Endometrial microvascular endothelial cells (primary cell): ENCODE data around the gene PHACTR2. TPM values are rescaled to one million over a fixed set of nuclear protein-coding genes. Genes with fewer than 3 reads are reported as not detected.
"Not testable (repeated sequence)": the region's sequence is repeated elsewhere in the genome, so short reads cannot be mapped to it uniquely, and the experiment has no call there.

ENCODE experiments used
- in situ Hi-C: cut with HindIII; loops from 2 replicates; pipeline ENCODE4 v1.10.0; 2017; ENCODE audit warnings: low sequenced_read_pairs, low pct_unique_long_range_greater_than_20kb; ENCODE audit errors: inconsistent ontology term
- total RNA-seq: library from RNA; depleted of rRNA; stranded (reverse); fragments of >200 nt; gene quantifications from one replicate; pipeline ENCODE4 v1.2.3, GENCODE V29; 2015; ENCODE audit errors: inconsistent ontology term

The PHACTR2 gene
- total RNA-seq = 91.1 TPM

DNA sequence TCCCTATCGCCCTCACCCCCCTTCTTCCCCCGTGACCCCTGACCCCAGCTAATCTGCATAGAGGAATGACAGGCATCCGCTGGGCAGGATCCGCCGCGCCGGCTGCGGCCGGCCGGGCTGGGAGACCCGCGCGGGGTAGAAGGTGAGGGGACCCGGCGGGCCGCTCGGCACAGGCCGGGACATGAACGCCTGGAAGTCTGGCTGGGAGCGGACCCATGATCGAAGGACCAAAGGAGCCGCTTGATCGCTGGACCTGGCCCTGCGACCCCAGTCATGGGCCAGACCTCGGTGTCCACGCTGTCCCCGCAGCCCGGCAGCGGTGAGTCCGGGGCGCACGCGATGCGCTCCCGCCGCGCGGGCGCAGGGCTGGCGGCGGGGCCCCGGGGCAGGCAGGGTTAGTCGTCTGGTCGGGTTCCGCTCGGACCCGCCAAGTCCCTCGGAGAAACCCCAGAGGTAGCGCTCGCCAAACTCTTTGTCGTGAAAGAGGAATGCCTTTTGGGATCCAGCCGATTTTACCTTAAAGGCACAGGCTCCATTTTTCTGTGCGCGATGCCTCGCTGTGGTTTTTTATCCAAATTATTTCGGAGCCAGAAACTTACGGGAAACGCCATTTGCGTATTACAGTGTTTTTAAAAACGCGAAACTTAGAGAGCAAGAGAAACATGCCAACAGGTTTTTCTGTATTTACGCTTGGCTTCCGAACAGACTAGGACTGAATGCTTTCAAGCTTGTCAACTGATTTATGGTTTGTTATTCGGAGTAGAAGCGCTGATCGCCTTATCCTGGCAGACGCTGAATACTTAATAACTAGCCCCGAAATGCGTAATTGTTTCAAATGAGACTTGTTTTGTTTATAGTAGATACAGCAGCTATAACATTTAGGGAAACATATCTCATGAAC is at the start of gene PHACTR2:
Gene PHACTR2, plus strand, starts transcription at position 75 of the 901 bp plus-strand sequence. Its CDS starts 199 bp downstream, at position 274.
- in situ Hi-C loops = loop anchor here (5.0 kb wide), 1 partner anchor 79 kb away; no protein-coding TSS in a partner anchor

DNA sequence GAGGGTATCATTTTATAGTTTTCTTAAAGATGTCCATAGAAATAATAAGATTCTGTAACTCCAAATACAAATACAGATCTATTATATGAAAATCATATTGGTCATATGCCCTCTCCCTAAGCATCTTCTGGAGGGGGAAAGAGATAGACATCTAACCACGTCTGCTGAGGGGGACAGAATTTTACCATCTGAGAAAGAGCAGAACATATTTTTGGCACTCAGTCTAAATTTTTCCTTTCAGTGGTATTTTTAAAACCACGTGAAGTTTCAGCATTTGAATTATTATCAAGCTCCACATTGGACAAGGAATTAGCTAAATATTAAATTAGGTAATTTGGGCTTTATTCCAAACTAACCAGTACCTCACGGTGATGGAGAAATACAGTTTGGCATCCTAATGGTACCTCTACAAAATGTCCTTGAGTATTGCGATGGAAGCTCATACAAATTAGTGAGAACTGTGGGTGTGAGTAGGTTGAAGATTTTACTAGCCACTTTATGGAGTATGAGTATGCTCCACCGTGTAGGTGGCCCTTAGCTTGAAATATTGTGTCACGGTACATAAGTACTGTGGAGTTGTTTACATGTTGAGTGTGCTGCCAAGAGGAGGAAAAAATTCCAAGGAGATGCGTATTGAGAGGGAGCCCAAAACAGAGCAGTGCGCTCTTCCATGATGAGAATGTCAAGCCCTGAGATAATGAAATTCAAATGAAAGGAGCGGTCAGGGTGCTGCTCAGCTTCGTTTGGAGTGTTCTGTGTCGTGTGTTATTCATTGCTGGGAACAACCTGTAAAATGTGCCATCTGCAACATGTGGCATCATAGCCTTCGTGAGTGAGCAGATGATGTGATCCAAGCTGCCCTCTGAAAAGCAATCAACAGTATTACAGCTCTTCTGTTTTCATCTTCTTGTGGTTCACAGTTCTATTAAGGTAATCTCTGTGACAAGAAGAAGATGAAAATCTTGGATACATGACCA is 48.4 kb upstream of the PHACTR2 start:
- in situ Hi-C loops = no loop called here

DNA sequence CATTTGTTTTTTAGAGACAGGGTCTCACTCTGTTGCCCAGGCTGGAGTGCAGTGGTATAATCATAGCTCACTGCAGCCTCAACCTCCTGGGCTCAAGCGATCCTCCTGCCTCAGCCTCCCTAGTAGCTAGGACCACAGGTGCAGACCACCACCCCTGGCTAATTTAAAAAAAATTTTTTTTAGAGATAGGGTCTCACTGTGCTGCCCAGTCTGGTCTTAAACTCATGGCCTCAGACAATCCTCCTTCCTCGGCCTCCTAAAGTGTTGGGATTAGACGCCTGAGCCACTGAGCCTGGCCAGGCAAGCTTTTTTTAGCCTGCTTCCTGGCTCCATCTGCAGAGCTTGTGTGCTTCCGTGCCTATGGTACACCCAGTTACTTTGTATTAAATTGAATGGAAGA is 46.6 kb upstream of the PHACTR2 start:
- in situ Hi-C loops = not testable (repeated sequence)

DNA sequence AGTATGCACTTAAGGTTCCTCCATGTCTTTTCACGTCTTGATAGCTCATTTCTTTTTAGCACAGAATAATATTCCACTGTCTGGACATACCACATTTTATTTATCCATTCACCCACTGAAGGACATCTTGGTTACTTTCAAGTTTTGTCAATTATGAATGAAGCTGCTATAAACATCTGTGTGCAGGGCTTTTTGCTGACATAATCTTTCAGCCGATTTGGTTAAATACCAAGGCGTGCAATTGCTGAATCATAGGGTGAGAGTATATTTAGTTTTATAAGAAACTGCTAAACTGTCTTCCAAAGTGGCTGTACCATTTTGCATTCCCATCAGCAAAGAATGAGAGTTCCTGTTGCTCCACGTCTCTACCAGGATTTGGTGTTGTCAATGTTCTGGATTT is 44.9 kb upstream of the PHACTR2 start:
- in situ Hi-C loops = no loop called here

DNA sequence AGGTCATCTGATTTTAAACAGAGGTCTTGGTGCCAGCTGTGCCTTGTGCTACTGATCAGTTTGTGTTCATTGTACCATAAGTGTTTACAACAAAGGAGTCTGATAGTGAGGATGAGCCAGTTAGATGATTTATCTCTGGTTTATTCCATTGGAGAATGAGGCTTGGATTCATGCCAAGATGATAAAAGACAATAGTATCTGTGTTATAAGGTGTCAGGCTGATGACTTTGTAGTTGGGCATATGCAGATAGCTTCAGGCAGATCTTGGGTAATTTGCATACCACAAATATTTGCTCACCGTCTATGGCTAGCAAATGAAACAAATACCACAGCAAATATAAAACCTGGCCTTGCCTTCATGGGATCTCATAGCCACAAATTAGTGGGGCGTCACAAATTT is 43.3 kb upstream of the PHACTR2 start:
- in situ Hi-C loops = no loop called here

DNA sequence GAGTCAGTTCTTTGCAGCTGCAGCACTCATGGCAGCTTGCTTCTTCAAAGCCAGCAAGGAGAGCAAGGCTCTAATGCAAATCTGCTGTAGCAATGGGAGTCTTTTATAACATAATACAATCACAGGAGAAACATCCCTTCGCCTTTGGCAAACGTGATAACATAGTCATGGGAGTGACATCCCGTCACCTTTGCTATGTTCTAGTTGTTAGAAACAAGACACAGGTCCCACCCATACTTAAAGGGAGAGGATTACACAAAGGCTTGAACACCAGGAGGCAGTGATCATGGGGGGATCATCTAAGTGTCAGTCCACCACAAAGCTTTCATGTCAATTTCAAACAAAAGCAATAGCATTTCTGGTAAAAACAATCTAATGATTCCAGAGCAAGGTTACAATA is 40.1 kb upstream of the PHACTR2 start:
- in situ Hi-C loops = no loop called here

DNA sequence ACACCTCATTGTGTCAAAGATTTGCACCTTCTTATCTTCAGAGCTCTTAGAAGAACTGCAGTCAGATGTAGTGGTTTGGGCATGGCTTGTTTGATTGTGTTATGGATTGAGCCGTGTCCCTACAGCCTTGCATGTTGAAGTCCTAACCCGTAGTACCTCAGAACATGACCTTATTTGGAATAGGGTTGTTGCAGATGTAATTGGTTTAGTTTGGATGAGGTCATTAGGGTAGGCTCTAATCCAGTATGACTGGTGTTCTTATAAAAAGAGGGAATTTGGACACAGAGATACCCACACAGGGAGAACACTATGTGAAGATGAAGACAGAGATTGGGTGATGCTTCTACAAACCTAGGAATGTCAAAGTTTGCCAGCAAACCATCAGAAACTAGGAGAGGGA is 35.4 kb upstream of the PHACTR2 start:
- in situ Hi-C loops = no loop called here

DNA sequence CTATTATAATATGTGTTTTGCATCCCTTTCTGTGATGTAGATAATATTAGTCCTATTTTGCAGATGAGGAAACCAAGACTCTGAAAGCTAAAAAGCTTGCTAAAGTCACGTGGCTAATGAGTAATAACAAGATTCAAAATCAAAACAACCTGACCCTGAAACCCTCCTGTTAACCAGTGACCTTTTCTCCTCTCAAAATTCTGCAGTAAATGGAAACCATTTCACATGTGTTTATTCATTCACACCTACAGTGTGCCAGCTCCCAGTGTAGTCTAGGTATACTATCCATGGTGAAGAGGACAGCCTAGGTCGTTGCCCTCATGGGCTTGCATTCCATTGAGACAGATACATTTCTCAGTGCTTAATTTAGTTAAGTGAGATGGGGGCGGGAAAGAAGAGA is 30.6 kb upstream of the PHACTR2 start:
- in situ Hi-C loops = no loop called here

DNA sequence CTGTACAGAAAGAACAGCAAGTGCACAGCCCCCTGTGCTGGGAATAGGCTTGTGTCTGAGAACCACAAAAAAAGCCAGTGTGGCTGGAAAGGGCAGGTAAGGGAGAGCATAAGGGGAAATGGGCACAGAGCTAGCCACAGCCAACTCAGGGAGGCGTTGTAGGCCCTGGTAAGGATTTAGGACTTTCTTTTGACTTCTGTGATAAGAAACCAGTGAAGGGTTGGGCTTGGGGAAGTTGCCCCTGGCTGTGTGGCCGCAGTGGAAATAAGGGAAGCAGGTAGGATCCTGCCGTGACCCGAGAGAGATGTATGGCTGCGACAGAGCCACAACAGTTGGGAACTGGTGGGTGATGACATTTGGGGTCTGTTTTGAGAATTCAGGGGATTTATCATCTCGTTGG is 30.0 kb upstream of the PHACTR2 start:
- in situ Hi-C loops = no loop called here

DNA sequence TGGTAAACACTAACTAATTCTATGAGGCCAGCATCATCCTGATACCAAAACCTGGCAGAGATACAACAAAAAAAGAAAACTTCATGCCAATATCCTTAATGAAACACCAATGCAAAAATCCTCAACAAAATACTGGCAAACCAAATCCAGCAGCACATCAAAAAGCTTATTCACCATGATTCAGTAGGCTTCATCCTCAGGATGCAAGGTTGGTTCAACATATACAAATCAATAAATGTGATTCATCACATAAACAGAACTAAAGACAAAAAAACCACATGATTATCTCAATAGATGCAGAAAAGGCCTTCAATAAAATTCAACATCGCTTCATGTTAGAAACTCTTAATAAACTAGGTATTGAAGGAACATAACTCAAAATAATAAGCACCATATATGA is 28.4 kb upstream of the PHACTR2 start:
- in situ Hi-C loops = not testable (repeated sequence)

DNA sequence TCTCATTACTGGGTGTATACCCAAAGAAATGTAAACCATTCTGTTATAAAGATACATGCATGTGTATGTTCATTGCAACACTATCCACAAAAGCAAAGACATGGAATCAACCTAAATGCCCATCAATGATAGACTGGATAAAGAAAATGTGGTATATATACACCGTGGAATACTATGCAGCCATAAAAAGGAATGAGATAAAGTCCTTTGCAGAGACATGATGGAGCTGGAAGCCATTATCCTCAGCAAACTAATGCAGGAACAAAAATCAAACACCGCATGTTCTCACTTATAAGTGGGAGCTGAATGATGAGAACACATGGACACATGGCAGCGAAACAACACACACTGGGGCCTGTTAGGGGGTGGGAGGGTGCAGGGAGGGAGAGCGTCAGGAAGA is 26.4 kb upstream of the PHACTR2 start:
- in situ Hi-C loops = not testable (repeated sequence)

DNA sequence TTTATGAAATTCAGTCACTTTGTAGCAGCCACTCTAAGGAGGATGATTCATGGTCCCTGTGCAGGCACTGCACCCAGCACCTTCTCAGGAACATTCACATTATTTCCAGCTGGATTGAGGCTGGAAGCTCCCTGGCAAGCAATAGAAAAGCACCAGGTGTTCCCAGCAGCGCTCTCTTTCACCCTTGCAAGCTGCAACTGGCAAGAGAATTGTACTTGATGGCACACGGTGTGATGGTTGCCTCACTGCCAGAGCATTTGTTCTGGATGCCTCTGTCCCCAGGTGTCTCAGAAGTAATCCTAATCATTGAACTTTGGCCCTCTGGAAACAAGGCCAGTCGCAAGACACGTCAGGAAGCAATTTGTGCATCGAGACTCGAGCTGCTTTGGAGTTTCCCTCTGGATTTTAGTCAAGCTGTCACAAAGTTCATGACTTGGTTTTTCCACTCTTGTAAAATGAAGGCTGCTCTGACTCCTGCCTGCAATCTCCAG is 24.9 kb upstream of the PHACTR2 start:
- in situ Hi-C loops = no loop called here

DNA sequence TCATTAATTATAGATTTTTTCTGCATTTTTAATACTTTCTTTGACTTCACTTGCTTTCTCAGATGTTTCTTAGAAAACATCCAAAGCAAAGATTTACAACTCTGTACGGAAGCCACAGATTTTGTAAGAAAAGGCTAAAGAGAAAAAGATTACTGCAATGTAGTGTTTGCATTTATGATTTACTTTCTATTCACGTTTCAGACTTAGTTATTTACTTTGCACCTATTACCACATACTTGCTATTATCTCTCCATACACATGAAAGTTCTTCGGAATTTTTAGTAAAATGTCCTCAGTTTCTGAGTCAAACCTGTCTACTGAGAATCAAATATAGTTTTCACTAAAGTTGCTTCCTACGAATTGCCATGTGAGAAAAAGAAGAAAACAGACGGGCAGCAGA is 22.2 kb upstream of the PHACTR2 start:
- in situ Hi-C loops = no loop called here

DNA sequence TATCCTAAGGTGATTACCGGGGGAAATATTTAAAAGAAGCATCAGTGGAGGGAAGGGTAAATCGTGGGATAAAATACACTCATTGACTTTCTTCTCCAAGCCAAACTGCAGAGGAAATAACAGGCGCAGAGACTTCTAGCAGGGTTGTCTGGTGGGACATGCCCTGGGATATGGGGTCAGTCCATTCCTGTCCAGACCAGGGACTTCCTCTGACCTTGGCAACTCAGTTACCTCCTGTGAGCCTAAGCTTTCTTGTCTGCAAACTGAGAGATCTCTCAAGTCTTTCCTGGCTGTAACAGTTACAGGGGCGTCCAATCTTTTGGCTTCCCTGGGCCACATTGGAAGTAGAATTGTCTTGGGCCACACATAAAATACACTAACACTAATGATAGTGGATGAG is 21.7 kb upstream of the PHACTR2 start:
- in situ Hi-C loops = no loop called here

DNA sequence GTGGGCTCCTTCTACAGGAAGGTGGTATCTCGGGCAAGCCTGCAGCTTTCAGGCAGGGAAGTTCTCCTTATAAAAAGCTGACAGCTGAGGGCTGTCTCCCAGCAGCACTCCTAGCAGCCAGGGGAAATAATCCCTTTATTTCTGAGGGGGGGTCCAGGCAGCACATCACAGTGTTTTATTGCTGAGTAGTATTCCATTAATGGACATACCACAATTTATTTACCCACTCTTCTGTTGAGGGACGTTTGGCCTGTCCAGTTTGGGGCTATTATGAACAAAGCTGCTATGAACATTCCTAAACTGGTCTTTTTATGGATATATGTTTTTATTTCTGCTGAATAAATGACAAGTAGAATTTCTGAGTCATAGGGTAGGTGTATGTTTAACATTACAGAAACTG is 20.0 kb upstream of the PHACTR2 start:
- in situ Hi-C loops = no loop called here

DNA sequence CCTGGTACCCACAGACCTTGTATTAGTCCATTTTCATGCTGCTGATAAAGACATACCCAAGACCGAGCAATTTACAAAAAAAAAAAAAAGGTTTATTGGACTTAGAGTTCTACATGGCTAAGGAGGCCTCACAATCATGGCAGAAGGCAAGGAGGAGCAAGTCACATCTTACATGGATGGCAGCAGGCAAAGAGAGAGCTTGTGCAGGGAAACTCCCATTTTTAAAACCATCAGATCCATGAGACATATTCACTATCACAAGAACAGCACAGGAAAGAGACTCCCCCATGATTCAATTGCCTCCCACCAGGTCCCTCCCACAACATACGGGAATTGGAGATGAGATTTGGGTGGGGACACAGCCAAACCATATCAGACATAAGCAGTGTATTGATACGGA is 17.6 kb upstream of the PHACTR2 start:
- in situ Hi-C loops = not testable (repeated sequence)

DNA sequence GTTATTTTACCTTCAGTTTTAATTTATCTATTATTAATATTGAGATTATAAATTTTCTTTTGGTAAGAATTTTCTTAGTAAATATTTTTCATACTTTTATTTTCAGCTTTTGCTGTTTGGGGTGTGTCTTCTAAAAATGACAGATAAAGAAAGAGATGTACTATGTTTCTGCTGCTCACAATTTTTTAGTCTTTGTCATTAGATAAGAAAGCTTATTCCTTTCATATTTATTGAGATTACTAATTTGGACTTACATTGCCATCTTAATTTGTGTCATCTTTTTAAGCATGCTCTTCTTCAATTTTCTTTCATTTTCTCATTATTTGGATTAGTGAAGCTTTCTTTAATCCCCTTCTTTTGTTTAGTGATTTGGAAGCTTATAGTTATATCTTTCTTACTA is 13.6 kb upstream of the PHACTR2 start:
- in situ Hi-C loops = no loop called here

DNA sequence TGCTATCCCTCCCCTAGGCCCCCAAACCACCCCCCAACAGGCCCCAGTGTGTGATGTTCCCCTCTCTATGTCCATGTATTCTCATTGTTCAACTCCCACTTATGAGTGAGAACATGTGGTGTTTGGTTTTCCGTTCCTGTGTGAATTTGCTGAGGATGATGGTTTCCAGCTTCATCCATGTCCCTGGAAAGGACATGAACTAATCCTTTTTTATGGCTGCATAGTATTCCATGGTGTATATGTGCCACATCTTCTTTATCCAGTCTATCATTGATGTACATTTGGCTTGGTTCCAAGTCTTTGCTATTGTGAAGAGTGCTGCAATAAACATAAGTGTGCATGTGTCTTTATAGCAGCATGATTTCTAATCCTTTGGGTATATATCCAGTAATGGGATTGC is 11.8 kb upstream of the PHACTR2 start:
- in situ Hi-C loops = not testable (repeated sequence)

DNA sequence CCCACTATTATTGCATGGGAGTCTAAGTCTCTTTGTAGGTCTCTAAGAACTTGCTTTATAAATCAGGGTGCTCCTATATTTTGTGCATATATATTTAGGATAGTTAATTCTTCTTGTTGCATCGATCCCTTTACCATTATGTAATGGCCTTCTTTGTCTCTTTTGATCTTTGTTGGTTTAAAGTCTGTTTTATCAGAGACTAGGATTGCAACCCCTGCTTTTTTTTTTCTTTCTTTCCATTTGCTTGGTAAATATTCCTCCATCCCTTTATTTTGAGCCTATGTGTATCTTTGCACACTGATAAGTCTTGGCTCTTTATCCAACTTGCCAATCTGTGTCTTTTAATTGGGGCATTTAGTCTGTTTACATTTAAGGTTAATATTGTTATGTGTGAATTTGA is 8.3 kb upstream of the PHACTR2 start:
- in situ Hi-C loops = not testable (repeated sequence)
